22Rv1 (cell line): ENCODE data around the gene SETD7.

Experiments used
- ZFX ChIP-seq: fragments of 450-650 bp; IDR thresholded peaks from 2 replicates; pipeline ENCODE4 v1.6.1; 2017; ENCODE audit warnings: antibody characterized with exemption, borderline replicate concordance
- TF ChIP-seq, protein P1 (sequence below): fragments of 450-650 bp; IDR thresholded peaks from 2 replicates; pipeline ENCODE4 v1.5.1; 2017; ENCODE audit warnings: mild to moderate bottlenecking

DNA sequence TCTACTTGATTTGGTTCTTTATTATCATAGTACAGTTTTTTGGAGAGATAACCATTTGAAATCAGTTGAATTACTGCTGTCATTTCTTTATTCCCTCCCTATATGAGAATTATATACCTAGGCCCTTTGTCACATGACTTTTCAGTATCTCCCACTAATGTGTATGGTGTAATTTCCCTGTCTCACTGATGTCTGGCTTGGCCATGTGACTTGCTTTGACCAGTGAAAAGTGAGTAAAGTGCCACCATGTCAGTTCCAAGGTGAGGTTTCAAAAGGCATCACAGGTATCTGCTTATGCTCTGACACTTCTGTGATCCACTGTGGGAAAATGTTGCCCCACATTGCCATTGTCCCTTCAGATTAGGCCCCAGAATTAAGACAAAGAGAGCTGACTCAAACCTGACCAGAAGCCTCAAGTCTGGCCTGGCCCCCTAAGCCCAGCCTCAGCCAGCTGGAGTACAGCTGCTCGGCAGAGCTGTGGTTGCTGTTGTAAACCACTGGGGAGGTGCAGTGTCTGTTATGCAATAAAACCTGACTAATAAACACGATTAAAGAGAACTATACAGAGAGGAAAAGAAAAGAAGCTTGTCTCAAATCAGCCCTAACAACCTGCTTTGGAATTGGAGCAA is 27.5 kb downstream of the SETD7 start:
- TF ChIP-seq, protein P1, sequence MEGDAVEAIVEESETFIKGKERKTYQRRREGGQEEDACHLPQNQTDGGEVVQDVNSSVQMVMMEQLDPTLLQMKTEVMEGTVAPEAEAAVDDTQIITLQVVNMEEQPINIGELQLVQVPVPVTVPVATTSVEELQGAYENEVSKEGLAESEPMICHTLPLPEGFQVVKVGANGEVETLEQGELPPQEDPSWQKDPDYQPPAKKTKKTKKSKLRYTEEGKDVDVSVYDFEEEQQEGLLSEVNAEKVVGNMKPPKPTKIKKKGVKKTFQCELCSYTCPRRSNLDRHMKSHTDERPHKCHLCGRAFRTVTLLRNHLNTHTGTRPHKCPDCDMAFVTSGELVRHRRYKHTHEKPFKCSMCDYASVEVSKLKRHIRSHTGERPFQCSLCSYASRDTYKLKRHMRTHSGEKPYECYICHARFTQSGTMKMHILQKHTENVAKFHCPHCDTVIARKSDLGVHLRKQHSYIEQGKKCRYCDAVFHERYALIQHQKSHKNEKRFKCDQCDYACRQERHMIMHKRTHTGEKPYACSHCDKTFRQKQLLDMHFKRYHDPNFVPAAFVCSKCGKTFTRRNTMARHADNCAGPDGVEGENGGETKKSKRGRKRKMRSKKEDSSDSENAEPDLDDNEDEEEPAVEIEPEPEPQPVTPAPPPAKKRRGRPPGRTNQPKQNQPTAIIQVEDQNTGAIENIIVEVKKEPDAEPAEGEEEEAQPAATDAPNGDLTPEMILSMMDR, result no peak
- TF ChIP-seq ZFX, result no peak
